Stimulated activated CD4-positive, alpha-beta T cell treated with anti-CD3 and anti-CD28 coated beads, Interleukin-2, amount 100 ng/mL, for 24 hours (primary cell): Measurements from ENCODE around the gene SPSB2.

Experiments used
- DNase-seq, 2 donors: peaks; one replicate each; pipeline ENCODE4 v3.0.0-alpha.2; 2020

The SPSB2 gene

DNA sequence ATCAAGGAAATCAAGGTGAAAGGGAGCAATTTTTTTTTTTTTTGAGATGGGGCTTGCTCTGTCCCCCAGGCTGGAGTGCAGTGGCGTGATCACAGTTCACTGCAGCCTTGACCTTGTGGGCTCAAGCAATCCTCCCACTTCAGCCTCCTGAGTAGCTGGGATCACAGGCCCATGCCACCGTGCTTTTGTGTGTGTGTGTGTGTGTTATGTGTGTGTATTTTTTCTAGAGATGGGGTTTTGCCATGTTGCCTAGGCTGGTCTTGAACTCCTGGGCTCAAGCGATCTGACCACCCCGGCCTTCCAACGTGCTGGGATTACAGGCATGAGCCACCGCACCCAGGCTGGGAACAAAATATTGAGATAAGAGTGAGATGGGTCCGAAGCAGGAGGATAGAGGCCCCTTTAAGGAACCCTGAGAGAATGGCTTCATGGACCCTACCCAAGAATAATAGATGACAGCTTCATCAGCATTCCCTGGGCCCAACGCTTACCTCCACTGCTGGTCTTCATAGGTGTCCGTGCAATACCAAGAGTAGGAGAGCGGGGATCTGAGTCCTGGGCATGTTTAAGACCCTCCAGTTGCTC is 23.0 kb downstream of the SPSB2 start:
- DNase-seq: no peak

DNA sequence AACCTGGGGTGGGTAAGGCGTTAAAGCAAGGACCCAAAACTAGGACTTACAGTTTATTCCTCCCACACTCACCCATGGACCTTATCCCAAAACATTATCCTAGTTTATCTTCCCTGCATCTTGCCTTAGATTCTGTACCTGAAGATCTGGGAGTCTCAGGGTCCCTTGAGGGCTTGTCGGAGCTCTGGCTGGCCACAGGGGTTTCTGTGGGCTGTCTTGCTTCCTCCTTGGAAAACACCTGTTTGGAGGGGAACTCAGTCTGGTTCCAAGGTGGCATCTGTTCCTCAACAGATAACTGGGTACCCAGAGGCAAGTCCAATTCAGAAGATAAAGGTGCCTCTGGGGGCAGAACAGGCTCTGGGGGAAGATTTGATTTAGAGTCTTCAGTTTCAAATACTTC is 23.7 kb downstream of the SPSB2 start:
- DNase-seq: no peak

DNA sequence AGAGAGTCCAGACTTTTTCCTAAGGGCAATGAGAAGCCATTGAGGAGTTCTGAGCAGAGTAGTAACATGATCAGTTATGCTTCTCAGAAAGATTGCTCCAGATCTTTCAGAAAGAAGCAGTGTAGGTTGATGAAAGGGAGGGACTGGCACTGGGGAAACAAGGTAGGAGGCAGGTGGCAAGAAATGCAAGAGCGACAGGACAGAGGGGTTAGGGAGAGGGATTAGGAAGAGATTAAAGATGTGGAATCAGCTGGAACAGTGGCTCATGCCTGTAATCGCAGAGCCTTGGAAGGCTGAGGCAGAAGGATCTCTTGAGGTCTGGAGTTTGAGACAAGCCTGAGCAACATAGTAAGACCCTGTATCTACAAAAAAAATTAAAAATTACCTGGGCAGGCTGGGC is 25.4 kb downstream of the SPSB2 start:
- DNase-seq: no peak

DNA sequence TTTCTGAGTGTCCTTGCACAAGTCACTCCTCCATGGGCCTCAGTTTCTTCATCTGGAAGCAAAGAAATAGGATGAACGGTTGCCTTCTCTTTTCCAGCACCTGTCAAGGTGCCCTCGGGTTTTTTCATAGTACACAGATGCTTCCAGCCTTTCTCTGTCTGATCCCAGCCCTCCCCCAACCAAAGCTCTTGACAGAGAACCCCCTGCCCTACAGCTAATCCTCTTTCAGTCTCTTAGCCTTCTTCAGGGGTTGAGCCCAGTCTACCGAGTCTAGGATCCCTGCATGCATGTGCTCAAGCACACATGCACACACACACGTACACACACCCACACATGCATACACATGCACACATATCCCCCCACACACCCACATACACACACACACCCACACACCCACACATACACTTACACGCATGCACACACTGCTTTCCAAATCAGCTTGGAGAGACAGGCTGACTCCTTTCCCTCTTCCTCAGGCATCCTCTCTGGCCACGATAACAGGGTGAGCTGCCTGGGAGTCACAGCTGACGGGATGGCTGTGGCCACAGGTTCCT is 26.7 kb downstream of the SPSB2 start:
- DNase-seq: no peak

DNA sequence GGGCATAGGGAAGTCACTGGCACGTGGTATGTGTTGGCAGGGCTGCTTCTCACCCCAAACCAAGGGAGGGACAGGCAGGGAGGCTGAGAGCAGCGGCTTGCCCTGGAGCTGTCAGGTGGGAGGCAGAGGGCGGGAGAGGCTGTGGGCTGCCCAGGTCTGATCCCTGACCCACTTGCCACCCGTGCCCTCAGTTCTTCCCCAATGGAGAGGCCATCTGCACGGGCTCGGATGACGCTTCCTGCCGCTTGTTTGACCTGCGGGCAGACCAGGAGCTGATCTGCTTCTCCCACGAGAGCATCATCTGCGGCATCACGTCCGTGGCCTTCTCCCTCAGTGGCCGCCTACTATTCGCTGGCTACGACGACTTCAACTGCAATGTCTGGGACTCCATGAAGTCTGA is 27.7 kb downstream of the SPSB2 start:
- DNase-seq: no peak

DNA sequence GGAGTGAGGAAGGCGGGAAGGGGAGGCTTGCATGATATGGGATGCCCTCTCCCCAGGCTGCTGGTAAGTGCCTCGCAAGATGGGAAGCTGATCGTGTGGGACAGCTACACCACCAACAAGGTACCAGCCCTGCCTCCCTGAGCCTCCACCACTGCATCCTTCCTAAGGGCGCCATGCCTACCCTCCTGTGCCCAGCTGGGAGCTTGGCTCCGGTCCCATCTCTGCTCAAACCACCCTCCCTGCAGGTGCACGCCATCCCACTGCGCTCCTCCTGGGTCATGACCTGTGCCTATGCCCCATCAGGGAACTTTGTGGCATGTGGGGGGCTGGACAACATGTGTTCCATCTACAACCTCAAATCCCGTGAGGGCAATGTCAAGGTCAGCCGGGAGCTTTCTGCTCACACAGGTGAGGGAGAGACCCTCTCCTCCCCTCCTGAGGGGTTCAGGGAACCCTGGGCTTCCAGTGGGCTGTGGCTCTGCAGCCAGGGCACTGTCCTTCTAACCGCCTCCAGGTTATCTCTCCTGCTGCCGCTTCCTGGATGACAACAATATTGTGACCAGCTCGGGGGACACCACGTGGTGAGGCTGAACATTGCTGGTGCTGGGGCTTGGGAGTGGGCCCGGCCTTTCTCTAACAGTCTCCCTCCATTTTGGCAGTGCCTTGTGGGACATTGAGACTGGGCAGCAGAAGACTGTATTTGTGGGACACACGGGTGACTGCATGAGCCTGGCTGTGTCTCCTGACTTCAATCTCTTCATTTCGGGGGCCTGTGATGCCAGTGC is 29.8 kb downstream of the SPSB2 start:
- DNase-seq: no peak

DNA sequence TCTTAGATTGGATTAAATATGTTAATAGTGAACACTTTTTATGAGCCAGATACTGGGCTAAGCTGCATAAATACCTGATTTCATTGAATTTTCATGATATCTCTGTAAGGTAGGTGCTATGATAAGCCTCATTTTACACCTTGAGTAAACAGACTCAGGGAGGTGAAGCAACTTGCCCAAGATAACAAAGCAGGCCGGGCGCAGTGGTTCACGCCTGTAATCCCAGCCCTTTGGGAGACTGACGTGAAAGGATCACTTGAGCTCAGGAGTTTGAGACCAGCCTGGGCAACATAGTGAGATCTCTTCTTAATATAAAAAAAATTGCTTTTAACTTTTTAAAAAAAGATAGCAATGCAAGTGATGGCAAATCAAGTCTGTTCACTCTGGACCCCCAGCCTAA is 31.0 kb downstream of the SPSB2 start:
- no peak for DNase-seq

DNA sequence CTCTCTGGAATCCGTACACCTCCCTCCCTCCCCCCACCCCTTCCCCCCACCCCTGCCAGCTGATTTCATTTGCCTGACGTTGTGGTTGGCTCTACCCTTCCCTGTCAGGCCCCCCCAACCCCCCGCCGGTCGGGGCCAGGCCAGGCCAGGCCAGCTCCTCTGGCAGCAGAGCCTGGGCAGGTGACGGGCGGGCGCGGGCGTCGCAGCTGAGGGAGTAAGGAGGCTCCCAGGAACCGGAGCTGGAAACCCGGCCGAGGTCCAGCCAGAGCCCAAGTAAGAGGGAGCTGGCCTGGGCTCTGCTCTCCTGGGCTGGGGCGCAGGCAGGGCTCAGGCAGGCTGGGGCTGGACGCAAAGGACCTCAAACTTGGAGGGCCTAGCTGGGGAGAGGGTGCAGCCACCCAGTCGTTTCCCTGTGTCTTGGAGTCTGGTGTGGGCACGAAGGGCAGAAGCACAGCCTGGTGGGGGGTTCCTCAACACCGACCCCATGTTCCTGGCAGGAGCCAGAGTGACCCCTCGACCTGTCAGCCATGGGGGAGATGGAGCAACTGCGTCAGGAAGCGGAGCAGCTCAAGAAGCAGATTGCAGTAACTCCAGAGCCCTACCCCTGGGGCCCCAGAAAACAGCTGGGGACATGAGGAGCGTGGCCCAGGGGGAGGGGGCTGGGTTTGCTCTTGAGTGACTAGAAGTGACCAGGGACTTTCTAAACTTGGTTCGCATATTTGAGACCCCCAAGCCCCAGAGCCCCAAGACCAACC is 32.2 kb downstream of the SPSB2 start, which contains the start of gene GNB3:
GNB3 (plus strand) TSS at position 165 of the 755 bp plus-strand sequence; CDS start at position 528, 363 bp downstream.
- DNase-seq: no peak

DNA sequence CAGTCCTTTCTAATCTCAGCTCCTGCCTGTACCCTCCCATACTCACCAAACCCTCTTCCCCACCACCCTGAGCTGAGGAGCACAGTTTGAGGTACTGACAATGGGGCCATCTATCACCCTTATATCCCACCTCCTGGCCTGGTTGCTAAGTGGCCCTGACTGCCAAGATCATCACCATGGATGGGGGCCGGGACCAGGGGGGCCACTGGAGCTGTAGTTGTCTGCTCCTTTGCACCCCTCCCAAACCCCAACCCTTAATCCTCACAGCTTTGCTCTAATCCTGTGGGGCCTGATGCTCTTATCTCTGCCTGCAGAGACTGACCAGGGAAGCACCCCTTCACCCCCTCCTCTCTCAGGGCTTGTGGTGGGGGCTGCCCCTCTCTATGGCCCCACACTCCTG is 32.8 kb downstream of the SPSB2 start:
- DNase-seq: no peak

DNA sequence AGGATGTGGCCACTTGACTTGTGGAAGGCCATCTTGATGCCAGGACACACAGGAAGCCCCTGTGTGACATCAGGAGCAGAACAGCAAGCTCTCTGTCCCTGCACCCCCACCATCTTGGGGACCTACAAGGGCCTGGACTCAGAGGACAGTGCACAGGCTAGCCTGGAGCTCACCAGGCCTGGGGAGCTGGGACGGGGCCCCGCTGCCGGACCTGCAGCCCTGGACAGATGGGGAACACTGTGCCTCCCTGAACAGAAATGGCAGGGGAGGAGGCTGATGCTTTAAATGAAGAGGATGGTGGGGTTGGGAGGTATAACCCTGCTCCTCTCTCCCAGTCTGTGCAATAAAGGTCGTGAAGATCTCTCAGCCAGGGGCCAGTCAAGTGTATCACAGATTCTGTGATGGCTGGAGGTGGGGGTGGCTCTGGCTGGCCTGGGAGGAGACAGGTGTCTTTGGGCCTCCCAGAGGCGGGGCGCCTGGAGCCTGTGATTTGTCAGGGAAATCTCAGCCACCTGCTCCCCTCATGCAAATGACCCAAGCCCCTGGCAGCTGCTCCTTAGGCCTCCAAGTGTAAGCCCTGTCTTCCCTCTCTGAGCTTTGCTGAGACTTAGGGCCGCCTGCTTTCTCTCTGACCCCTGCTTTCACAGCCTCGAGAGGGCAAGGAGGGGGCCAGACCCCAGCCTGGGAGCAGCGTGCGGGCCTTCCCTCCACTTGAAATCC is 33.5 kb downstream of the SPSB2 start:
- DNase-seq: no peak

DNA sequence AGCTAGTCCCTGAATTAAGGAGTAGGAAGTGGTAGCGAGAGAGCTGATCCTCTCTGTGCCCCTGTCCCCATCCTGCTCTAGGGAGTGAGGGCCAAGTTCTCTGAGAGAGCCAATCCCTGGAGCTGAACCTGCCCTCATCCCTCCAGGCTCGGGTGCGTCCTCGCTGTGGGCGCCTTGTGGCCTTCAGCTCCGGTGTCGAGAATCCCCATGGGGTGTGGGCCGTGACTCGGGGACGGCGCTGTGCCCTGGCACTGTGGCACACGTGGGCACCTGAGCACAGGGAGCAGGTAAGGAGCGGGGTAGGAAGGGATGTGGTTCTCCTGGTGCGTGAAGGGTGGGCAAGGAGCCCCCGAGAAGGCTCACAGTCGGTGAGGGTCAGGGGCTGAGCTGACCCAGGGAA is 34.2 kb downstream of the SPSB2 start:
- no peak for DNase-seq

DNA sequence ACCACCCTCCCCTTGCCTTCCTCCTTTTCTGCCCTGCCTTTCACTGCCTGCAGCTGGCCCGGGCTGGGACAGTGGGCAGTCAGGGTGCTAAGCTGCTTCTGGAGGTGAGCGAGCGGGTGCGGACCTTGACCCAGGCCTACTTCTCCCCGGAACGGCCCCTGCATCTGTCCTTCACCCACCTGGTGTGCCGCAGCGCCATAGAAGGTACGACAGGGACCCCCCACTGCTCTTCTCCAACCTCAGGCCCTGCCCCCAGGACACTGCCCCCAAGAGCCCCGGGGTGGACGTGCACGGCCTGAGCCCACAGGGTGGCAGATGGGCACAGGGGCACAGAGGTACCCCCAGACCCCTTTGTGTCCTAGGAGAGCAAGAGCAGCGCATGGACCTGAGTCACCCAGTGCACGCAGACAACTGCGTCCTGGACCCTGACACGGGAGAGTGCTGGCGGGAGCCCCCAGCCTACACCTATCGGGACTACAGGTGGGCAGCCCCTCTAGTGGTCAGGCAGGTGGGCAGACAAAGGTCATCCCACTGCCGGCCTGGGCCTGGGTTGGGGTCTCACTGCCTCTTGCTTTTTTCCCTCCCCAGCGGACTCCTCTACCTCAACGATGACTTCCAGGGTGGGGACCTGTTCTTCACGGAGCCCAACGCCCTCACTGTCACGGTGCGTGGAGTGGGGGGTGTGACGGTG is 35.6 kb downstream of the SPSB2 start:
- no peak for DNase-seq

DNA sequence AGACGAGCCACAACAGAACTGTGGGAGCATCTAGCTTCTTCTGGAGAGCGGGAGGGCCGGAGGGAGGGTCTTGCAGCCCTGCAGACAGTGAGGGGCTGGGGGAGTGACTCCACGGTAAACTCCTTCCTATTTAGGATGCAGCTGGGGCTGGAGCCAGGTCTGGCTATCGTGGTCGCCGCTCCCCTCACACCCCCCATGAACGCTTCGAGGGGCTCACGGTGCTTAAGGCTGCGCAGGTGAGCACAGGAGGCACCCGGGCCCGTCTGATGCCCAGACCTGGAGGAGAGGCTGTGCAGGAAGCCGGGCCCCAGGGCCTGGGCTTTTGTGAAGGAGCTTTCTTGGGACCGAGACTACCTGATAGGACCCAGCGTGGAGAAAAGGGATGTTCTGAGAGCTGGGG is 36.3 kb downstream of the SPSB2 start:
- DNase-seq: no peak

DNA sequence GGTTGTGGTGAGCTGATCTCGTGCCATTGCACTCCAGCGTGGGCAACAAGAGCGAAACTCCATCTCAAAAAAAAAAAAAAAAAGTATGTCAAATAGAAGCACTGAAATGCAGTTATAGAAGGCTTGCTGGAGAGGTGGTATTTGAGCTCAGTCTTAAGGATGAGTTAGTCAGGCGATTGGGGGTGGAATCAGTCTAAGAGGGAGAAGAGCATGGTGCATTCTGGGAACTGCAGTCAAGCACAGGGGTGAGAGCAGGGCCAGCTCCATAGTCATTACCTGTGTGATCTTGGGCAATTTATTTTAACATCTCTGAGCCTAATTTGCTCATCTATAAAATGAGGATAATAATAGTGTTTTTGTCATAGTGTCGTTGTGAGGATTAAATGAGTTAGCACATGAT is 38.2 kb downstream of the SPSB2 start:
- DNase-seq: no peak

DNA sequence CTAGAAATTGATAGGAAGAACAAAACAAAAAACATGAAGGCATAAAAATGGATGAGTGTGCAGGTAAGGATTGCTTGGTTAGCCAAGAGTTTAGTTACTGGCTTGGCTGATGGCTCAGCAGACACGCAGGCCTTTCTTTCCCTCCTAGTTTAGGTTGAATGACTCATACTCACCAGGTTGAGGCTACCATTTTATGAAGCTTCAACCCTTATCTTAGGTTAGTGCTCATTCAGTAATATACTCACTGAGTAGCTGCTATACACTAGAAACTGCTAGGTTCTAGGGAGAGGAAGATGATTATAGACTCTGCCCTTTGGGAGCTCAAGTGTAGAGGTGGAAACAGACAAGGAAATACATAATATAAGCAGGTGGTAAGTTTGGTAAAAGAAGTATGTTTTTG is 38.8 kb downstream of the SPSB2 start:
- DNase-seq: no peak

DNA sequence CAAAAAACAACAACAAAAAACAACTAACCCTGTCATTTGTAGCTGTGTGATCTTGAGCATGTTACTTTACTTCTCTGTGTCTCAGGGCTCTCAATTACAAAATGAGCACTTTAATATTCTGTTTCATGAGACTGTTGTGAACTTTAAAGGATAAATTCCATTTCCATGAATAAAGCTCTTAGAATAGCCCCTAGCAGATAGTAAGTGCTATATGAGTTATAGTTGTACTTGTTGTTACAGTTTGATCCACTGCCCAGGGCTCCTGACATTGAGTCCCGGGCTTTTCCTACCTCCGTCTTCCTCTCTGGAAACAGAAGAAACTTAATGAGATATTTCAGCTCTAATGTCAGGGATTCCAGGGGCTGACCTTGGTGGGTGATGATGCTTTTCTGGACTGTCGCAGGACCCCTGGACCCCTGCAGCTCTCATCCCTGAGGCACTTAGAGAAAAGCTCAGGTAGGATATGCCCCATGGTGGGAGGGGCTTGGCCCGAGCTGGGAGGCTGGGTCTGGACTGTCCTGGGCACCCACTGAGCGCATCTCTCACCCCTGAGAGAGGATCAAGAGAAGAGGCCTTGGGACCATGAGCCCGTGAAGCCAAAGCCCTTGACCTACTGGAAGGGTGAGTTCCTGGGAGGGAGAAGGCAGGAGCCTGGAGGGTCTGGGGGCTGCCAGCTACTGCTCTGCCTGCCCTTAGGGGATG is 39.8 kb downstream of the SPSB2 start:
- no peak for DNase-seq

DNA sequence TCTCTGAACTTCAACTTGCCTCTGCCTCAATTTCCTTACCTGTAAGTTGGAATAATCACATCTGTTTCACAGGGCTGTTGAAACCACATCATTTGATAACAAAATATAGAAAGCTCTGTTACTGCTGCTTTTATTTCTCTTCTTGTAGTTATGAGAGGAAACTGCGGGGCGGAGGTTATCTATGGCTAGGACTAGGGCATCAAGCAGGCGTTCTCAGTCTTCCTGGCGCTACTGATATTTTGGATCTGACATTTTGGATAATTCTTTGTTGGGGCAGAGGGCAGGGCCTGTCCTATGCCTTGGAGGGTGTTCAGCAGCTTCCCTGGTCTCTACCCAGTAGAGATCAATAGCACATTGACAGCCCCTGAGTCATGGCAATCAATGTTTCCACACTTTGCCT is 41.0 kb downstream of the SPSB2 start:
- no peak for DNase-seq

DNA sequence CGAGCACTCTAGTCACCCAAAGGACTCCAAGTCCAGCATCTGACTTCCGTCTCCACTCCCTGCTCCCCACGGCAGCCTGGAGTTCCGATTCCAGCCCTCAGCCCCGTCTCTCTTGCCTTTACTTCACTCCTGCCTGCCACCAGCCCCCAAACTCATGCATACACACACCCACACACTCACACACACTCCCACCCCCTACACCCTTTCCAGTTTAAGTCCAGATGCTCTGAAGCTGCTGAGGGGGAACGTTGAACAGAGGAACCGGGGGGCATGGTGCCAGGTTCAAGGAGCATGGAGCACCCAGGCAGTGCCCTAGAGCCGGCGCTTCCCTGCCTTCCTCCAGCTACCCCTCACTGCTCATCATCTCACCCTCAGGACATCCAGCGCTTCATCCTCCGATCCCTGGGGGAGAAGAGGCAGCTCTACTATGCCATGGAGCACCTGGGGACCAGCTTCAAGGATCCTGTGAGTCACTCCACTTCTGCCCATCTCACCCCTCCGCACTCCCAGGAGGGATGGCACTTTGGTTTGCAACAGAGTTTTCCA is 41.6 kb downstream of the SPSB2 start:
- DNase-seq: no peak

DNA sequence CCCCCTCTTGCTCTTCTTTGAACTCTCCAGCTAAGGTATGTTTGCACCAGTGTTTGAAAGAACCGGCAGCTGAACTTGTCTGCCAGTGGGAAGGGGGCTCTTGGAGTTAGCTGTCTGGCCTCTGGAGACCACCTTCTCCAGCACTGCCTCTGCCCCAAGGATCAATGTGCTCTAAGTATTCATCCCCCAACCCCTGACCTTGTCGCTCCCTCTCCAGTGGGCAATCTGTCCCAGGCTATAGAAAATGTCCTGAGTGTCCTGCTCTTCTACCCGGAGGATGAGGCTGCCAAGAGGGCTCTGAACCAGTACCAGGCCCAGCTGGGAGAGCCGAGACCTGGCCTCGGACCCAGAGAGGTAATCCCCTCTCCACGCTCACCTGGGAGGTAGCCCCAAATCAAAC is 42.1 kb downstream of the SPSB2 start:
- DNase-seq: no peak

DNA sequence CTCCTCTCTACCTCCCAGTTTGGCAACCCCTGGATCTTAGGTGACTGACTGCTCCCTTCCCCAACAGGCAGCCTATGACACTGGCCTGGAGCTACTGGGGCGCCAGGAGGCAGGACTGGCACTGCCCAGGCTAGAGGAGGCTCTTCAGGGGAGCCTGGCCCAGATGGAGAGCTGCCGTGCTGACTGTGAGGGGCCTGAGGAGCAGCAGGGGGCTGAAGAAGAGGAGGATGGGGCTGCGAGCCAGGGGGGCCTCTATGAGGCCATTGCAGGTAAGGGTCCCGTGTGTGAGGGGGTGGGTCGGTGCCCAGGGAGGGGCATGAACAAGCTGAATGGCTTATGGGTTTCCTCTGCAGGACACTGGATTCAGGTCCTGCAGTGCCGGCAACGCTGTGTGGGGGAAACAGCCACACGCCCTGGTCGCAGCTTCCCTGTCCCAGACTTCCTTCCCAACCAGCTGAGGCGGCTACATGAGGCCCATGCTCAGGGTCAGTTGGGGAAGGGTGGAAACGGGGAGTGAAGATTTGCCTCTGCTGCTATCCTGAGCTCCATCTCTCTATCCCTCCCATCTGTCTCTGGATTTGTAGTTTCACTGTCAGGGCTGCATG is 42.7 kb downstream of the SPSB2 start:
- no peak for DNase-seq
